GM19351 (cell line): ENCODE results near the gene ALDH3B2.
"Not testable (repeated sequence)": the region's sequence is repeated elsewhere in the genome, so short reads cannot be mapped to it uniquely, and the experiment has no call there.

Source experiments
- ATAC-seq: cut with Tn5 transposase; IDR thresholded peaks from one replicate; pipeline ENCODE4 v1.9.1; 2021; ENCODE audit warnings: mild to moderate bottlenecking, moderate library complexity; ENCODE audit not compliant: unreplicated experiment

ALDH3B2 gene

GRCh38 chr11:67644472-67645418 lies 29.7 kb downstream of the ALDH3B2 start:
- no peak for ATAC-seq

GRCh38 chr11:67644042-67644441 lies 30.4 kb downstream of the ALDH3B2 start:
- no peak for ATAC-seq

GRCh38 chr11:67642173-67643120 lies 32.0 kb downstream of the ALDH3B2 start:
- ATAC-seq: no peak

- no peak for ATAC-seq
Measured at GRCh38 chr11:67641338-67642172, 32.9 kb downstream of the ALDH3B2 start.

GRCh38 chr11:67640758-67641337 lies 33.6 kb downstream of the ALDH3B2 start:
- no peak for ATAC-seq

- no peak for ATAC-seq
Measured at GRCh38 chr11:67640021-67640757, 34.2 kb downstream of the ALDH3B2 start.

- no peak for ATAC-seq
Measured at GRCh38 chr11:67639438-67639859, 35.0 kb downstream of the ALDH3B2 start, which contains the start of gene TBX10. TBX10 (minus strand) TSS chr11:67639763; CDS start chr11:67639472, 291 bp downstream.

- ATAC-seq: no peak
Measured at GRCh38 chr11:67638535-67639437, 35.6 kb downstream of the ALDH3B2 start.

- ATAC-seq: not testable (repeated sequence)
Measured at GRCh38 chr11:67637441-67637840, 37.0 kb downstream of the ALDH3B2 start.

GRCh38 chr11:67636962-67637361 lies 37.5 kb downstream of the ALDH3B2 start:
- ATAC-seq: no peak

GRCh38 chr11:67635231-67635521 lies 39.2 kb downstream of the ALDH3B2 start:
- no peak for ATAC-seq

GRCh38 chr11:67634366-67635230 lies 39.8 kb downstream of the ALDH3B2 start:
- no peak for ATAC-seq

GRCh38 chr11:67633758-67634365 lies 40.6 kb downstream of the ALDH3B2 start:
- no peak for ATAC-seq

- no peak for ATAC-seq
Measured at GRCh38 chr11:67632982-67633755, 41.3 kb downstream of the ALDH3B2 start.

- ATAC-seq: no peak
Measured at GRCh38 chr11:67632175-67632981, 42.0 kb downstream of the ALDH3B2 start.

- ATAC-seq: no peak
Measured at GRCh38 chr11:67631853-67632174, 42.6 kb downstream of the ALDH3B2 start.
